Upper lobe of left lung (tissue), 4 donors: ENCODE data around the gene CTNNBL1.

Experiments
- CTCF ChIP-seq, 6 experiments: fragments of 450-650 bp in 4 of 6; fragments of 200-600 bp in 2 of 6; sonication (generic) in 2 of 6; IDR thresholded peaks; one replicate each; pipeline ENCODE4 v1.5.1; 2016 to 2019; ENCODE audit warnings: antibody characterized with exemption in 6 of 6
- EP300 ChIP-seq, 4 donors: sonication (generic); formaldehyde crosslinking; IDR thresholded peaks; one replicate each; pipeline ENCODE4 v1.5.1; 2017; ENCODE audit warnings: antibody characterized with exemption in 4 of 4, control low read depth in 2 of 4
- POLR2A ChIP-seq, 4 donors: fragments of 450-650 bp; IDR thresholded peaks; one replicate each; pipeline ENCODE4 v1.5.1; 2016 to 2017; ENCODE audit warnings: antibody characterized with exemption in 4 of 4, mild to moderate bottlenecking in 2 of 4

- no peak for TF ChIP-seq POLR2A (IDR thresholded peaks at IDR 0.05)
- no peak for TF ChIP-seq EP300 (IDR thresholded peaks at IDR 0.05)
- TF ChIP-seq CTCF (IDR thresholded peaks at IDR 0.05) = no peak
These were observed 44.1 kb downstream of the CTNNBL1 start for GRCh38 chr20:37737826-37738420.
